Psoas muscle (tissue), 8 donors: Measurements from ENCODE around the gene DCTN3. TPM values are rescaled to one million over a fixed set of nuclear protein-coding genes. Genes with fewer than 3 reads are reported as not detected.
A peak's percentile ranks its signal among the peaks of the same experiment; 100 is the strongest.

ENCODE experiments used
- ATAC-seq, 4 donors: fragments of 200-7000 bp; cut with Tn5 transposase; one replicate each; pipeline ENCODE4 v1.9.1; 2020; ENCODE audit warnings: moderate library complexity in 3 of 4, mild to moderate bottlenecking in 2 of 4
- DNase-seq, 2 donors: peaks; one replicate each; pipeline ENCODE4 v3.0.0-alpha.2; 2020
- H3K27ac ChIP-seq: fragments of 200-600 bp; one replicate; pipeline ENCODE4 v1.8.0; 2022
- H3K27me3 ChIP-seq, 3 donors: fragments of 200-600 bp in 1 of 3; one replicate each; pipeline versions ENCODE4 v1.6.1 to v1.8.0; 2013 to 2022; ENCODE audit warnings: low read length in 2 of 3, mild to moderate bottlenecking in 2 of 3, moderate library complexity in 1 of 3; ENCODE audit not compliant: insufficient read depth in 3 of 3
- H3K36me3 ChIP-seq, 2 donors: fragments of 200-600 bp in 1 of 2; one replicate each; pipeline versions ENCODE4 v1.6.1 to v1.8.0; 2013 to 2022; ENCODE audit warnings: low read depth in 1 of 2, mild to moderate bottlenecking in 1 of 2, moderate library complexity in 1 of 2; ENCODE audit not compliant: insufficient read depth in 1 of 2
- H3K4me1 ChIP-seq: fragments of 200-600 bp; one replicate; pipeline ENCODE4 v1.8.0; 2022
- H3K4me3 ChIP-seq: fragments of 200-600 bp; one replicate; pipeline ENCODE4 v1.8.0; 2022; ENCODE audit warnings: mild to moderate bottlenecking
- H3K9me3 ChIP-seq: fragments of 200-600 bp; one replicate; pipeline ENCODE4 v1.8.0; 2022
- WGBS, 3 donors: extraction: QIAGEN DNeasy Blood & Tissue Kit; methylation state at CpG; one replicate each; pipeline versions ENCODE4 v1.1.6 to v1.1.7; 2013; 5-methylcytosine and 5-hydroxymethylcytosine counted together
- intact Hi-C, 2 donors: fragments of 100-400 bp; cut with DNase I; formaldehyde crosslinking; loops; one replicate each; pipeline versions ENCODE4 v1.11.0 to v1.14.2; 2022
- polyA plus RNA-seq, 3 donors: library from polyadenylated mRNA; stranded (reverse); fragments of 200-250 nt; gene quantifications; one replicate each; pipeline ENCODE4 v1.2.3, GENCODE V29; 2013
- total RNA-seq, 4 donors: library from RNA; stranded (reverse); fragmentation: NEBNext Ultra II Directional in 2 of 4; extraction: Animal tissue kit (Norgen Biotek cat#: 25700) in 2 of 4; gene quantifications; one replicate each; pipeline versions ENCODE4 v1.2.1 to v1.2.4, GENCODE V29; 2021 to 2023
- TF ChIP-seq, protein P1 (sequence below): fragments of 200-600 bp; IDR thresholded peaks from one replicate; pipeline ENCODE4 v1.8.0; 2022; ENCODE audit warnings: antibody characterized with exemption
- donor health status: healthy with polysubstance abuse.
- donor health status: DM: no; HTN: no; CAD: no; lungs with moderate emphysema.
- donor health status: Bipolar disorder and iron deficiency.
- donor health status: healthy.
- donor health status: DM: yes; HTN: yes; CAD: no.
- donor health status: DM: no; HTN: no; CAD: no.
- donor health status: DM: no; HTN: no; CAD: no.
- donor health status: DM: yes; HTN: yes; CAD: no.

DCTN3 gene
- total and polyA plus RNA-seq, 7 donors: 52.7 to 109 (median 95.8) TPM

DNA sequence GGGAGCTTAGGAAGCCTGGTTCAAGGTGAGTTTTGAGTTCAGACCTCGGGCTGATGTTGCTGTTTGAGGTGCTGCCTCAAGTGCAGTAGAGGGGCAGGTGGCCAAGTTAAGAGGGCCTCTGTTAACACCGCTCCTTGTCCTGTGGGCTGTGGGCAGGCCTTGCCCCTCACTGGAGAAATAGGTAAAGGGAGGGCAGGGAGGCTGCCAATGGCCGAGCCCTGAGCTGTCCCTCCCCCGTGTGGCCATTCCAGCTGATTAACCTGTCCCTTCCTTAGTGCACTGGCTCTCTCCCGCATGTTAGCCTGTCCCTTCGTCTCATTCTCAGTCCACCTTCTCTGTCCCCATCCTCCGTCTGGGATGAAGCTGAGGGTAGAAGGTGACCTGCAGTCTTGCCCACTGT is 52.2 kb downstream of the DCTN3 start:
- H3K4me1 ChIP-seq: peaks cover 28% of the 10 kb centered on the region
- no peak overlapping the region for H3K27ac ChIP-seq
- 77 to 82% (median 80%) methylated on average over 7 of the region's 7 CpGs for WGBS, 3 donors

DNA sequence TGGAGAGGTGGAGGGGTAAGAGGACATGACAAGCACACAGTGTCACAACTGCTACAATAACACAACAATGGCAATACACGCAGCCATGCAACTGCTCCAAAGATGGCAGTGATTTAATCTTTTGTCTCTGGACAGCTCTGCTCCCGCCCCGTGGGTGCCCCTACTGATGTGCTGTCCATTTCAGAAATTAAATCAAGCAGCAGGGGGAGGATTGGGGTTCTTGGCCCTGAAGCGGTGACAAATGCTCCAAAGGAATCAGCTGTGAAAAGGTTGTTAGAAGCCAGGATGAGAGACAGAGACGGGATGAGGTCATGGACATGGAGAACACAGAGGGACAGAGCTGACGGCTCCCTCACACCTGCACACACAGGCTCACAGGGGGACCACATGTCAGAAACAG is 53.3 kb downstream of the DCTN3 start:
- intact Hi-C loops: no loop called here
- H3K4me3 ChIP-seq: no peak overlapping the region
- peak in 2 of 4 donors; percentile 33 to 36 for ATAC-seq
- peaks cover 0 to 40% of the 10 kb centered on the region in 2 donors for H3K36me3 ChIP-seq
- TF ChIP-seq, protein P1, sequence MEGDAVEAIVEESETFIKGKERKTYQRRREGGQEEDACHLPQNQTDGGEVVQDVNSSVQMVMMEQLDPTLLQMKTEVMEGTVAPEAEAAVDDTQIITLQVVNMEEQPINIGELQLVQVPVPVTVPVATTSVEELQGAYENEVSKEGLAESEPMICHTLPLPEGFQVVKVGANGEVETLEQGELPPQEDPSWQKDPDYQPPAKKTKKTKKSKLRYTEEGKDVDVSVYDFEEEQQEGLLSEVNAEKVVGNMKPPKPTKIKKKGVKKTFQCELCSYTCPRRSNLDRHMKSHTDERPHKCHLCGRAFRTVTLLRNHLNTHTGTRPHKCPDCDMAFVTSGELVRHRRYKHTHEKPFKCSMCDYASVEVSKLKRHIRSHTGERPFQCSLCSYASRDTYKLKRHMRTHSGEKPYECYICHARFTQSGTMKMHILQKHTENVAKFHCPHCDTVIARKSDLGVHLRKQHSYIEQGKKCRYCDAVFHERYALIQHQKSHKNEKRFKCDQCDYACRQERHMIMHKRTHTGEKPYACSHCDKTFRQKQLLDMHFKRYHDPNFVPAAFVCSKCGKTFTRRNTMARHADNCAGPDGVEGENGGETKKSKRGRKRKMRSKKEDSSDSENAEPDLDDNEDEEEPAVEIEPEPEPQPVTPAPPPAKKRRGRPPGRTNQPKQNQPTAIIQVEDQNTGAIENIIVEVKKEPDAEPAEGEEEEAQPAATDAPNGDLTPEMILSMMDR: no peak
- no peak overlapping the region for H3K27ac ChIP-seq
- no peaks in the 10 kb centered on the region for H3K27me3 ChIP-seq
- DNase-seq: peak in 1 of 2 donors; percentile 4
- H3K4me1 ChIP-seq: peaks cover 33% of the 10 kb centered on the region
- H3K9me3 ChIP-seq: no peaks in the 10 kb centered on the region
- 27 to 38% (median 31%) methylated on average over 6 of the region's 6 CpGs for WGBS, 3 donors

More for the DNA sequence above, 52.2 kb downstream of the DCTN3 start:
- TF ChIP-seq, protein P1: no peak
- intact Hi-C loops: no loop called here
- DNase-seq (no peak), ATAC-seq (no peak)
- H3K9me3 ChIP-seq: no peaks in the 10 kb centered on the region
- peaks cover 0 to 31% of the 10 kb centered on the region in 2 donors for H3K36me3 ChIP-seq
- no peak overlapping the region for H3K4me3 ChIP-seq
- no peaks in the 10 kb centered on the region for H3K27me3 ChIP-seq

DNA sequence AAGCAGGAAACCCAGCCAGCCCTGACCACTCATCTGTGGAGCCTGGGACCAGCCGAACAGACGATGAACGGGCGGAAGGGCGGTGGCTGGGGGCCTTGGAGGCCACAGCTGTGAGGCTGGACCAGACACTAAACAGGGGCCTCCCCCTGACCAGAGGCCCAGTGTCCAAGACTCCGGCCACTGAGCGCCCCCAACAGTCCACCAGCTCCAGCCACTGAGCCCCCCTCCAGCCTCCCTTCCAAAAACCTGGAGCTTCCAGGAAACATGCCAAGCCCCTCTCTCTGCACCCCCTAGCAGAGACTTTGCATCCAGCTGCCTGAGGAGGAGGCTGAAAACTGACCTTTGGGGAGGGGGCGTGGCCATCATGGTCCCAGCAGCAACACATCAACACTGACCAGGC is 54.0 kb downstream of the DCTN3 start:
- intact Hi-C loops: no loop called here
- no peak for ATAC-seq
- peaks cover 32% of the 10 kb centered on the region for H3K4me1 ChIP-seq
- H3K36me3 ChIP-seq: peaks cover 0 to 40% of the 10 kb centered on the region in 2 donors
- 70 to 74% (median 72%) methylated on average over 7 to 8 of the region's 8 CpGs for WGBS, 3 donors
- no peak overlapping the region for H3K27ac ChIP-seq
- H3K9me3 ChIP-seq: no peaks in the 10 kb centered on the region
- TF ChIP-seq, protein P1: no peak
- H3K4me3 ChIP-seq: no peak overlapping the region
- no peaks in the 10 kb centered on the region for H3K27me3 ChIP-seq
- DNase-seq: peak in 1 of 2 donors; percentile 5

DNA sequence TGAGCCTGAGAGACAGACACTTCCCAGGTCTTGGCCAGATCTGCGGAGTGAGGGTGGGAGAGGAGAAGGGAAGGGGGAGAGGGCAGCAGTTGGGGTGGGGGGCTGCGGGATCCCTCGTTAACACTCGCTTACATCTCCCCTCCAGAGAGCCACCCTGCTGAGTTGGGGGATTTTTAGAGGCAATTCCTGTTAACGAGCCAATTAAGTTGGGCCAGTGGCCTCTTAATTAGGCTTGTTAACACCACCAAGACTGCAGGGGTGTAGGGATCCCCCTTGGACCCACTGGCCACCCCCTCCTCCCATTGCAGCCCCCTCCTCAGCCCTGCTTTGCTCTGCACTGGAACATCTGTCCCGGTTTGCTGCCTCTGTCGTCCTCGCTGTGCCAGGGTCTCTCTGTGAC is 54.4 kb downstream of the DCTN3 start:
- 74 to 80% (median 80%) methylated on average over 8 of the region's 8 CpGs for WGBS, 3 donors
- peaks cover 0 to 40% of the 10 kb centered on the region in 2 donors for H3K36me3 ChIP-seq
- DNase-seq (peak in 1 of 2 donors; percentile 3), ATAC-seq (no peak)
- H3K27me3 ChIP-seq: no peaks in the 10 kb centered on the region
- TF ChIP-seq, protein P1: no peak
- intact Hi-C loops: no loop called here
- H3K9me3 ChIP-seq: no peaks in the 10 kb centered on the region
- peaks cover 33% of the 10 kb centered on the region for H3K4me1 ChIP-seq
- no peak overlapping the region for H3K27ac ChIP-seq
- no peak overlapping the region for H3K4me3 ChIP-seq

DNA sequence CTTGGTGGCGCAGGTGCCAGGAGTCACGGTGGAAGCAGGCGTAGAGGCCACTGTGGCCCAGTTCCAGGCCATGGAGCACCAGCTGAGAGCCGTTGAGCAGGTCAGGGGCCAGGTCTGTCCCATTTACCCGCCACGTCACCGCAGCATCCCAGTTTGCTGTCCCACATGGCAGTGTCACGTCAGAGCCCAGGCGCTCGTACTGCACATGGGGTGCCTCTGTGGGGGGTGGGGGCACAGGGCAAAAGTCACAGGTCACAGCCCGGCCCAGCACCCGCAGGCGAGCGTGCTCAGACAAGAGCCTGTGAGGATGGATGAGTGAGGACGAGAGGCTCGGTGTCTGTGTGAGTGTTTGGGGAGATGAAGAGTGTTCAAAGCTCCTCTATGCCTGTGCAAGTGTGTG is 55.7 kb downstream of the DCTN3 start:
- Histone ChIP-seq H3K27ac (no peak overlapping the region), H3K27me3 (no peaks in the 10 kb centered on the region), H3K9me3 (no peaks in the 10 kb centered on the region), H3K36me3 (peaks cover 0 to 40% of the 10 kb centered on the region in 2 donors), H3K4me1 (peaks cover 34% of the 10 kb centered on the region), H3K4me3 (no peak overlapping the region)
- ATAC-seq (no peak), DNase-seq (peak; percentile 7 to 26)
- TF ChIP-seq, protein P1: no peak
- WGBS, 3 donors: 90 to 94% (median 93%) methylated on average over 16 of the region's 16 CpGs
- intact Hi-C loops: no loop called here
